ENCODE measurements around the gene MYADM. TPM values are rescaled to one million over a fixed set of nuclear protein-coding genes. Genes with fewer than 3 reads are reported as not detected.

MYADM gene
- total RNA-seq, 1 donor, result 17.4 TPM

GRCh38 chr19:53906211-53907192 lies 38.8 kb downstream of the MYADM start:
- Histone ChIP-seq H3K4me3 (ENCODE audit: insufficient read depth, low read length) (no peak overlapping the region), H3K4me1 (ENCODE audit: insufficient read depth, low read length) (no peaks in the 10 kb centered on the region), H3K27ac (ENCODE audit: low read depth, low read length) (no peak overlapping the region), H3K36me3 (ENCODE audit: insufficient read depth, low read length) (no peaks in the 10 kb centered on the region), H4K20me1 (ENCODE audit: insufficient read depth, low read length) (no peaks in the 10 kb centered on the region), H3K27me3 (ENCODE audit: insufficient read depth, low read length) (peaks cover 52% of the 10 kb centered on the region), H3K79me2 (ENCODE audit: insufficient read depth, low read length) (no peaks in the 10 kb centered on the region), H3K9me3 (ENCODE audit: low read depth, low read length) (no peaks in the 10 kb centered on the region), H2AFZ (ENCODE audit: low read length) (no peak overlapping the region), H3K4me2 (ENCODE audit: insufficient read depth, low read length) (peak overlapping the region; percentile 4)
- peak; percentile 73 for TF ChIP-seq CTCF (IDR thresholded peaks at IDR 0.05; ENCODE audit: extremely low read depth, low read depth, low read length)
- DNase-seq (ENCODE audit: insufficient read length, low spot score, missing footprints), result peak; percentile 98

GRCh38 chr19:53907193-53907581 lies 39.5 kb downstream of the MYADM start:
- Histone ChIP-seq H3K27ac (ENCODE audit: low read depth, low read length) (no peak overlapping the region), H3K4me3 (ENCODE audit: insufficient read depth, low read length) (no peak overlapping the region), H3K36me3 (ENCODE audit: insufficient read depth, low read length) (no peaks in the 10 kb centered on the region), H4K20me1 (ENCODE audit: insufficient read depth, low read length) (no peaks in the 10 kb centered on the region), H3K79me2 (ENCODE audit: insufficient read depth, low read length) (no peaks in the 10 kb centered on the region), H3K27me3 (ENCODE audit: insufficient read depth, low read length) (peaks cover 55% of the 10 kb centered on the region), H3K4me2 (ENCODE audit: insufficient read depth, low read length) (no peak overlapping the region), H3K9me3 (ENCODE audit: low read depth, low read length) (no peaks in the 10 kb centered on the region), H2AFZ (ENCODE audit: low read length) (no peak overlapping the region), H3K4me1 (ENCODE audit: insufficient read depth, low read length) (no peaks in the 10 kb centered on the region)
- no peak for TF ChIP-seq CTCF (IDR thresholded peaks at IDR 0.05; ENCODE audit: extremely low read depth, low read depth, low read length)
- peak; percentile 90 for DNase-seq (ENCODE audit: insufficient read length, low spot score, missing footprints)

GRCh38 chr19:53907690-53908089 lies 40.0 kb downstream of the MYADM start:
- Histone ChIP-seq H3K36me3 (ENCODE audit: insufficient read depth, low read length) (no peaks in the 10 kb centered on the region), H3K27me3 (ENCODE audit: insufficient read depth, low read length) (peaks cover 55% of the 10 kb centered on the region), H4K20me1 (ENCODE audit: insufficient read depth, low read length) (no peaks in the 10 kb centered on the region), H3K4me2 (ENCODE audit: insufficient read depth, low read length) (peak overlapping the region; percentile 28), H3K4me1 (ENCODE audit: insufficient read depth, low read length) (no peaks in the 10 kb centered on the region), H3K79me2 (ENCODE audit: insufficient read depth, low read length) (no peaks in the 10 kb centered on the region), H3K27ac (ENCODE audit: low read depth, low read length) (no peak overlapping the region), H2AFZ (ENCODE audit: low read length) (no peak overlapping the region), H3K4me3 (ENCODE audit: insufficient read depth, low read length) (no peak overlapping the region), H3K9me3 (ENCODE audit: low read depth, low read length) (no peaks in the 10 kb centered on the region)
- peak; percentile 75 for DNase-seq (ENCODE audit: insufficient read length, low spot score, missing footprints)
- no peak for TF ChIP-seq CTCF (IDR thresholded peaks at IDR 0.05; ENCODE audit: extremely low read depth, low read depth, low read length)
